ENCODE results near the gene TUFT1.

The TUFT1 gene

GRCh38 chr1:151508833-151509232 lies 31.3 kb upstream of the TUFT1 start (continued):
- TF ChIP-seq MYNN (tag by site-specific recombination; IDR thresholded peaks at IDR 0.05; ENCODE audit: borderline replicate concordance) (no peak), ZNF560 (tag by site-specific recombination; IDR thresholded peaks at IDR 0.05; ENCODE audit: borderline replicate concordance) (no peak), ZNF292 (tag by site-specific recombination; IDR thresholded peaks at IDR 0.05; ENCODE audit: borderline replicate concordance, low read depth) (no peak), ZNF768 (tag by site-specific recombination; IDR thresholded peaks at IDR 0.05) (no peak), ZNF211 (tag by site-specific recombination; IDR thresholded peaks at IDR 0.05; ENCODE audit: low read depth) (no peak), ZNF677 (tag by site-specific recombination; IDR thresholded peaks at IDR 0.05) (no peak), ZNF776 (tag by site-specific recombination; IDR thresholded peaks at IDR 0.05; ENCODE audit: borderline replicate concordance) (no peak), ZNF501 (tag by site-specific recombination; IDR thresholded peaks at IDR 0.05) (no peak), ZNF670 (tag by site-specific recombination; IDR thresholded peaks at IDR 0.05; ENCODE audit: low read depth) (no peak), ZNF416 (tag by site-specific recombination; IDR thresholded peaks at IDR 0.05) (no peak), SP7 (tag by site-specific recombination; IDR thresholded peaks at IDR 0.05) (peak; percentile 94), ZNF664 (tag by site-specific recombination; IDR thresholded peaks at IDR 0.05) (no peak), ZNF660 (tag by site-specific recombination; IDR thresholded peaks at IDR 0.05) (no peak), ZNF548 (tag by site-specific recombination; IDR thresholded peaks at IDR 0.05) (no peak), ZNF132 (tag by site-specific recombination; IDR thresholded peaks at IDR 0.05; ENCODE audit: borderline replicate concordance) (no peak), ZNF654 (tag by site-specific recombination; IDR thresholded peaks at IDR 0.05; ENCODE audit: low read depth) (no peak), ZNF133 (tag by site-specific recombination; IDR thresholded peaks at IDR 0.05) (no peak), ZEB2 (tag by site-specific recombination; IDR thresholded peaks at IDR 0.05) (no peak), ZBTB21 (tag by site-specific recombination; IDR thresholded peaks at IDR 0.05) (no peak), ZNF585B (tag by site-specific recombination; IDR thresholded peaks at IDR 0.05) (no peak), ZNF629 (tag by site-specific recombination; IDR thresholded peaks at IDR 0.05) (peak; percentile 68), OVOL3 (tag by site-specific recombination; IDR thresholded peaks at IDR 0.05) (no peak), GLIS1 (tag by site-specific recombination; IDR thresholded peaks at IDR 0.05) (peak; percentile 39), ZNF140 (tag by site-specific recombination; IDR thresholded peaks at IDR 0.05) (no peak)
- TF ChIP-seq, protein P1, sequence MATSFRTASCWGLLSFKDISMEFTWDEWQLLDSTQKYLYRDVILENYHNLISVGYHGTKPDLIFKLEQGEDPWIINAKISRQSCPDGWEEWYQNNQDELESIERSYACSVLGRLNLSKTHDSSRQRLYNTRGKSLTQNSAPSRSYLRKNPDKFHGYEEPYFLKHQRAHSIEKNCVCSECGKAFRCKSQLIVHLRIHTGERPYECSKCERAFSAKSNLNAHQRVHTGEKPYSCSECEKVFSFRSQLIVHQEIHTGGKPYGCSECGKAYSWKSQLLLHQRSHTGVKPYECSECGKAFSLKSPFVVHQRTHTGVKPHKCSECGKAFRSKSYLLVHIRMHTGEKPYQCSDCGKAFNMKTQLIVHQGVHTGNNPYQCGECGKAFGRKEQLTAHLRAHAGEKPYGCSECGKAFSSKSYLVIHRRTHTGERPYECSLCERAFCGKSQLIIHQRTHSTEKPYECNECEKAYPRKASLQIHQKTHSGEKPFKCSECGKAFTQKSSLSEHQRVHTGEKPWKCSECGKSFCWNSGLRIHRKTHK (tag by site-specific recombination; IDR thresholded peaks at IDR 0.05), result no peak
- TF ChIP-seq, protein P2, sequence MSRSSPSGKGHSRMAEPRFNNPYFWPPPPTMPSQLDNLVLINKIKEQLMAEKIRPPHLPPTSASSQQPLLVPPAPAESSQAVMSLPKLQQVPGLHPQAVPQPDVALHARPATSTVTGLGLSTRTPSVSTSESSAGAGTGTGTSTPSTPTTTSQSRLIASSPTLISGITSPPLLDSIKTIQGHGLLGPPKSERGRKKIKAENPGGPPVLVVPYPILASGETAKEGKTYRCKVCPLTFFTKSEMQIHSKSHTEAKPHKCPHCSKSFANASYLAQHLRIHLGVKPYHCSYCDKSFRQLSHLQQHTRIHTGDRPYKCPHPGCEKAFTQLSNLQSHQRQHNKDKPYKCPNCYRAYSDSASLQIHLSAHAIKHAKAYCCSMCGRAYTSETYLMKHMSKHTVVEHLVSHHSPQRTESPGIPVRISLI (tag by site-specific recombination; IDR thresholded peaks at IDR 0.05), result no peak
- TF ChIP-seq, protein P3, sequence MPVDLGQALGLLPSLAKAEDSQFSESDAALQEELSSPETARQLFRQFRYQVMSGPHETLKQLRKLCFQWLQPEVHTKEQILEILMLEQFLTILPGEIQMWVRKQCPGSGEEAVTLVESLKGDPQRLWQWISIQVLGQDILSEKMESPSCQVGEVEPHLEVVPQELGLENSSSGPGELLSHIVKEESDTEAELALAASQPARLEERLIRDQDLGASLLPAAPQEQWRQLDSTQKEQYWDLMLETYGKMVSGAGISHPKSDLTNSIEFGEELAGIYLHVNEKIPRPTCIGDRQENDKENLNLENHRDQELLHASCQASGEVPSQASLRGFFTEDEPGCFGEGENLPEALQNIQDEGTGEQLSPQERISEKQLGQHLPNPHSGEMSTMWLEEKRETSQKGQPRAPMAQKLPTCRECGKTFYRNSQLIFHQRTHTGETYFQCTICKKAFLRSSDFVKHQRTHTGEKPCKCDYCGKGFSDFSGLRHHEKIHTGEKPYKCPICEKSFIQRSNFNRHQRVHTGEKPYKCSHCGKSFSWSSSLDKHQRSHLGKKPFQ (tag by site-specific recombination; IDR thresholded peaks at IDR 0.05), result no peak
- TF ChIP-seq, protein P4, sequence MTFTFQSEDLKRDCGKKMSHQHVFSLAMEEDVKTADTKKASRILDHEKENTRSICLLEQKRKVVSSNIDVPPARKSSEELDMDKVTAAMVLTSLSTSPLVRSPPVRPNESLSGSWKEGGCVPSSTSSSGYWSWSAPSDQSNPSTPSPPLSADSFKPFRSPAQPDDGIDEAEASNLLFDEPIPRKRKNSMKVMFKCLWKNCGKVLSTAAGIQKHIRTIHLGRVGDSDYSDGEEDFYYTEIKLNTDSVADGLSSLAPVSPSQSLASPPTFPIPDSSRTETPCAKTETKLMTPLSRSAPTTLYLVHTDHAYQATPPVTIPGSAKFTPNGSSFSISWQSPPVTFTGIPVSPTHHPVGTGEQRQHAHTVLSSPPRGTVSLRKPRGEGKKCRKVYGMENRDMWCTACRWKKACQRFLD (tag by site-specific recombination; IDR thresholded peaks at IDR 0.05), result no peak
- TF ChIP-seq, protein P5, sequence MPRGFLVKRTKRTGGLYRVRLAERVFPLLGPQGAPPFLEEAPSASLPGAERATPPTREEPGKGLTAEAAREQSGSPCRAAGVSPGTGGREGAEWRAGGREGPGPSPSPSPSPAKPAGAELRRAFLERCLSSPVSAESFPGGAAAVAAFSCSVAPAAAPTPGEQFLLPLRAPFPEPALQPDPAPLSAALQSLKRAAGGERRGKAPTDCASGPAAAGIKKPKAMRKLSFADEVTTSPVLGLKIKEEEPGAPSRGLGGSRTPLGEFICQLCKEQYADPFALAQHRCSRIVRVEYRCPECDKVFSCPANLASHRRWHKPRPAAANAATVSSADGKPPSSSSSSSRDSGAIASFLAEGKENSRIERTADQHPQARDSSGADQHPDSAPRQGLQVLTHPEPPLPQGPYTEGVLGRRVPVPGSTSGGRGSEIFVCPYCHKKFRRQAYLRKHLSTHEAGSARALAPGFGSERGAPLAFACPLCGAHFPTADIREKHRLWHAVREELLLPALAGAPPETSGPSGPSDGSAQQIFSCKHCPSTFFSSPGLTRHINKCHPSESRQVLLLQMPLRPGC (tag by site-specific recombination; IDR thresholded peaks at IDR 0.05), result no peak
- TF ChIP-seq, protein P6, sequence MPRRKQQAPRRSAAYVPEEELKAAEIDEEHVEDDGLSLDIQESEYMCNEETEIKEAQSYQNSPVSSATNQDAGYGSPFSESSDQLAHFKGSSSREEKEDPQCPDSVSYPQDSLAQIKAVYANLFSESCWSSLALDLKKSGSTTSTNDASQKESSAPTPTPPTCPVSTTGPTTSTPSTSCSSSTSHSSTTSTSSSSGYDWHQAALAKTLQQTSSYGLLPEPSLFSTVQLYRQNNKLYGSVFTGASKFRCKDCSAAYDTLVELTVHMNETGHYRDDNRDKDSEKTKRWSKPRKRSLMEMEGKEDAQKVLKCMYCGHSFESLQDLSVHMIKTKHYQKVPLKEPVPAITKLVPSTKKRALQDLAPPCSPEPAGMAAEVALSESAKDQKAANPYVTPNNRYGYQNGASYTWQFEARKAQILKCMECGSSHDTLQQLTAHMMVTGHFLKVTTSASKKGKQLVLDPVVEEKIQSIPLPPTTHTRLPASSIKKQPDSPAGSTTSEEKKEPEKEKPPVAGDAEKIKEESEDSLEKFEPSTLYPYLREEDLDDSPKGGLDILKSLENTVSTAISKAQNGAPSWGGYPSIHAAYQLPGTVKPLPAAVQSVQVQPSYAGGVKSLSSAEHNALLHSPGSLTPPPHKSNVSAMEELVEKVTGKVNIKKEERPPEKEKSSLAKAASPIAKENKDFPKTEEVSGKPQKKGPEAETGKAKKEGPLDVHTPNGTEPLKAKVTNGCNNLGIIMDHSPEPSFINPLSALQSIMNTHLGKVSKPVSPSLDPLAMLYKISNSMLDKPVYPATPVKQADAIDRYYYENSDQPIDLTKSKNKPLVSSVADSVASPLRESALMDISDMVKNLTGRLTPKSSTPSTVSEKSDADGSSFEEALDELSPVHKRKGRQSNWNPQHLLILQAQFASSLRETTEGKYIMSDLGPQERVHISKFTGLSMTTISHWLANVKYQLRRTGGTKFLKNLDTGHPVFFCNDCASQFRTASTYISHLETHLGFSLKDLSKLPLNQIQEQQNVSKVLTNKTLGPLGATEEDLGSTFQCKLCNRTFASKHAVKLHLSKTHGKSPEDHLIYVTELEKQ (tag by site-specific recombination; IDR thresholded peaks at IDR 0.05; ENCODE audit: borderline replicate concordance), result 0 out of 2 replicates have a peak, but pooled peaks have one; percentile 20
